ENCODE results near the gene MYH10.

The MYH10 gene

GRCh38 chr17:8469964-8470363 lies 160.6 kb downstream of the MYH10 start:
- no peak for FAIRE-seq

- FAIRE-seq, result no peak
Observed at GRCh38 chr17:8468980-8469379, 161.5 kb downstream of the MYH10 start.

- FAIRE-seq, result no peak
Observed at GRCh38 chr17:8468127-8468526, 162.4 kb downstream of the MYH10 start.

- no peak for FAIRE-seq
Observed at GRCh38 chr17:8467527-8467926, 163.0 kb downstream of the MYH10 start.

- no peak for FAIRE-seq
Observed at GRCh38 chr17:8466873-8467272, 163.7 kb downstream of the MYH10 start.

GRCh38 chr17:8466456-8466855 lies 164.1 kb downstream of the MYH10 start:
- FAIRE-seq, result no peak

- no peak for FAIRE-seq
Observed at GRCh38 chr17:8465759-8466158, 164.8 kb downstream of the MYH10 start.

- FAIRE-seq, result no peak
Observed at GRCh38 chr17:8465356-8465755, 165.2 kb downstream of the MYH10 start.

GRCh38 chr17:8464941-8465340 lies 165.6 kb downstream of the MYH10 start:
- no peak for FAIRE-seq

- no peak for FAIRE-seq
Observed at GRCh38 chr17:8463099-8463498, 167.4 kb downstream of the MYH10 start.

GRCh38 chr17:8462564-8462963 lies 168.0 kb downstream of the MYH10 start:
- FAIRE-seq, result no peak

- FAIRE-seq, result no peak
Observed at GRCh38 chr17:8459831-8460230, 170.7 kb downstream of the MYH10 start.

GRCh38 chr17:8459107-8459506 lies 171.4 kb downstream of the MYH10 start:
- no peak for FAIRE-seq

- FAIRE-seq, result no peak
Observed at GRCh38 chr17:8458128-8458527, 172.4 kb downstream of the MYH10 start.

GRCh38 chr17:8455665-8456209 lies 174.8 kb downstream of the MYH10 start:
- no peak for FAIRE-seq

GRCh38 chr17:8453326-8453725 lies 177.2 kb downstream of the MYH10 start:
- FAIRE-seq, result no peak

- no peak for FAIRE-seq
Observed at GRCh38 chr17:8451933-8452614, 178.5 kb downstream of the MYH10 start.

GRCh38 chr17:8448310-8448709 lies 182.2 kb downstream of the MYH10 start:
- FAIRE-seq, result no peak

GRCh38 chr17:8447799-8448198 lies 182.7 kb downstream of the MYH10 start:
- no peak for FAIRE-seq

- no peak for FAIRE-seq
Observed at GRCh38 chr17:8445536-8445935, 185.0 kb downstream of the MYH10 start.

GRCh38 chr17:8444494-8444893 lies 186.0 kb downstream of the MYH10 start:
- no peak for FAIRE-seq

- FAIRE-seq, result no peak
Observed at GRCh38 chr17:8443756-8444155, 186.8 kb downstream of the MYH10 start.

- FAIRE-seq, result no peak
Observed at GRCh38 chr17:8442310-8442709, 188.2 kb downstream of the MYH10 start.

- no peak for FAIRE-seq
Observed at GRCh38 chr17:8441690-8442089, 188.8 kb downstream of the MYH10 start.

- no peak for FAIRE-seq
Observed at GRCh38 chr17:8439681-8440080, 190.8 kb downstream of the MYH10 start.

Measured in TTC549 (cell line).